OCI-LY1 (cell line): ENCODE measurements around the gene GJA5.

ENCODE experiments used
- H2AFZ ChIP-seq: fragments of 200-600 bp; sonication (generic), shearing (Covaris generic); 2 replicates; pipeline ENCODE4 v1.6.0; 2014; ENCODE audit warnings: antibody characterized with exemption, mild to moderate bottlenecking, low read length
- H3F3A ChIP-seq: fragments of 200-600 bp; sonication (generic), shearing (Covaris generic); 2 replicates; pipeline ENCODE4 v1.6.0; 2014; ENCODE audit warnings: mild to moderate bottlenecking, antibody characterized with exemption, low read length, moderate library complexity; ENCODE audit not compliant: insufficient read depth
- H3K27ac ChIP-seq: fragments of 200-600 bp; sonication (generic); 2 replicates; pipeline ENCODE4 v1.5.1; 2014; ENCODE audit warnings: low read length, mixed run types, mild to moderate bottlenecking, low read depth; ENCODE audit not compliant: poor library complexity, severe bottlenecking
- H3K27me3 ChIP-seq: fragments of 200-600 bp; sonication (generic); 2 replicates; pipeline ENCODE4 v1.6.0; 2014; ENCODE audit warnings: antibody characterized with exemption, mild to moderate bottlenecking, low read length, moderate library complexity; ENCODE audit not compliant: insufficient read depth
- H3K36me3 ChIP-seq: fragments of 200-600 bp; sonication (generic); 2 replicates; pipeline ENCODE4 v1.6.1; 2014; ENCODE audit warnings: mild to moderate bottlenecking, antibody characterized with exemption, low read length, moderate library complexity, mixed read lengths; ENCODE audit not compliant: insufficient read depth
- H3K4me1 ChIP-seq: fragments of 200-600 bp; sonication (generic); 2 replicates; pipeline ENCODE4 v1.5.1; 2014; ENCODE audit warnings: mild to moderate bottlenecking, low read length, moderate library complexity; ENCODE audit not compliant: insufficient read depth, severe bottlenecking
- H3K4me2 ChIP-seq: fragments of 200-600 bp; sonication (generic), shearing (Covaris generic); 2 replicates; pipeline ENCODE4 v1.6.1; 2014; ENCODE audit warnings: low read length
- H3K4me3 ChIP-seq: fragments of 200-600 bp; sonication (generic); 2 replicates; pipeline ENCODE4 v1.5.1; 2014; ENCODE audit warnings: low read length, low read depth, mild to moderate bottlenecking, mixed read lengths; ENCODE audit not compliant: poor library complexity, severe bottlenecking
- H3K79me2 ChIP-seq: fragments of 200-600 bp; shearing (Covaris generic); 2 replicates; pipeline ENCODE4 v1.6.1; 2016; ENCODE audit warnings: mixed run types, low read length, mixed read lengths; ENCODE audit not compliant: insufficient read depth
- H3K9ac ChIP-seq: fragments of 200-600 bp; sonication (generic), shearing (Covaris generic); 2 replicates; pipeline ENCODE4 v1.6.1; 2014; ENCODE audit warnings: mild to moderate bottlenecking, low read length, mixed read lengths
- H3K9me2 ChIP-seq: fragments of 200-600 bp; sonication (generic), shearing (Covaris generic); 2 replicates; pipeline ENCODE4 v1.6.1; 2014; ENCODE audit warnings: low read depth, mild to moderate bottlenecking, low read length, mixed read lengths
- H3K9me3 ChIP-seq: fragments of 200-600 bp; shearing (Covaris generic); 2 replicates; pipeline ENCODE4 v1.6.1; 2014; ENCODE audit warnings: low read length, mixed read lengths
- H4K20me1 ChIP-seq: fragments of 200-600 bp; sonication (generic), shearing (Covaris generic); 2 replicates; pipeline ENCODE4 v1.6.0; 2016; ENCODE audit warnings: mild to moderate bottlenecking, low read length; ENCODE audit not compliant: insufficient read depth
- CTCF ChIP-seq: fragments of 200-600 bp; sonication (generic), shearing (Covaris generic); IDR thresholded peaks from 2 replicates; pipeline ENCODE4 v1.5.1; 2017; ENCODE audit warnings: mild to moderate bottlenecking, antibody characterized with exemption, low read length, moderate library complexity, mixed read lengths
- EZH2 ChIP-seq: fragments of 200-600 bp; sonication (generic), shearing (Covaris generic); IDR thresholded peaks from 2 replicates; pipeline ENCODE4 v1.8.0; 2017; ENCODE audit warnings: borderline replicate concordance, mixed run types, mild to moderate bottlenecking, antibody characterized with exemption, low read length, moderate library complexity, mixed read lengths

Gene GJA5

GRCh38 chr1:147798731-147799130 is 38.3 kb upstream of the GJA5 start:
- Histone ChIP-seq H3K9me2 (no peaks in the 10 kb centered on the region), H3K27me3 (peaks cover 14% of the 10 kb centered on the region; the same call in 1 of the 2 replicates), H4K20me1 (no peaks in the 10 kb centered on the region), H3K9me3 (no peaks in the 10 kb centered on the region), H3K27ac (no peak overlapping the region), H3K4me1 (no peaks in the 10 kb centered on the region), H3K4me3 (no peak overlapping the region), H3K9ac (no peak overlapping the region), H2AFZ (no peak overlapping the region), H3F3A (no peaks in the 10 kb centered on the region), H3K4me2 (no peak overlapping the region), H3K36me3 (no peaks in the 10 kb centered on the region), H3K79me2 (no peaks in the 10 kb centered on the region)
- TF ChIP-seq EZH2 (no peak), CTCF (no peak)

- no peak overlapping the region for H3K4me3 ChIP-seq
- H3K36me3 ChIP-seq = no peaks in the 10 kb centered on the region
- peaks cover 9% of the 10 kb centered on the region; the same call in 1 of the 2 replicates for H3K27me3 ChIP-seq
- H3F3A ChIP-seq = no peaks in the 10 kb centered on the region
- H3K4me1 ChIP-seq = no peaks in the 10 kb centered on the region
- H3K27ac ChIP-seq = no peak overlapping the region
- H4K20me1 ChIP-seq = no peaks in the 10 kb centered on the region
- H3K9me3 ChIP-seq = no peaks in the 10 kb centered on the region
- no peak for TF ChIP-seq EZH2
- no peak for TF ChIP-seq CTCF
- H3K4me2 ChIP-seq = no peak overlapping the region
- no peak overlapping the region for H3K9ac ChIP-seq
- H3K79me2 ChIP-seq = no peaks in the 10 kb centered on the region
- no peaks in the 10 kb centered on the region for H3K9me2 ChIP-seq
- H2AFZ ChIP-seq = no peak overlapping the region
Observed at GRCh38 chr1:147794570-147794969, 34.2 kb upstream of the GJA5 start.

DNA sequence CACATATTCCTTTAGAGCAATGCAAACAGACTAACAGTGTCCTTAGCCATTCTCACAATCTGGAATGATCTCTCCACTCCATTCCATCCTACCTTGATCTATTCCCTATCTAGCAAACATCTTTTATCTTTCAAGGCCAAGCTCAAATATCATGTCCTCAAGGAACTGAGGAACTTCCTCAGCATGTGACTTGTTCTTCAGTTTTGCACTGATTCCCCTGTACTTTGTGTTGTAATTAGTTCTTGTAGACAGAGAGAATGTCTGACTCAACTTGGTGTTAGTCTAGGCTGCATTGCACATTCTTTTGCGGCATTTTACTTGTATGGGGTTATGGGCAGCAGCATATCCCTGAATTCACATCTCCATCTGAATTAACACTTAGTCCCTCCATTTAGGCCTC is 31.5 kb upstream of the GJA5 start:
- no peaks in the 10 kb centered on the region for H3K79me2 ChIP-seq
- H2AFZ ChIP-seq = no peak overlapping the region
- H3K27ac ChIP-seq = no peak overlapping the region
- H3K4me3 ChIP-seq = no peak overlapping the region
- H3K4me2 ChIP-seq = no peak overlapping the region
- no peaks in the 10 kb centered on the region for H3K4me1 ChIP-seq
- no peak overlapping the region for H3K9ac ChIP-seq
- H3F3A ChIP-seq = no peaks in the 10 kb centered on the region
- H3K36me3 ChIP-seq = no peaks in the 10 kb centered on the region
- H3K9me3 ChIP-seq = no peaks in the 10 kb centered on the region
- 0 out of 2 replicates have a peak, but pooled peaks cover 3% of the 10 kb centered on the region for H3K27me3 ChIP-seq
- TF ChIP-seq CTCF (no peak), EZH2 (no peak)
- no peaks in the 10 kb centered on the region for H3K9me2 ChIP-seq
- no peaks in the 10 kb centered on the region for H4K20me1 ChIP-seq
